HAP-1 (cell line): ENCODE data around the gene EHF.
"Not testable (repeated sequence)": the region's sequence is repeated elsewhere in the genome, so short reads cannot be mapped to it uniquely, and the experiment has no call there.

Source experiments
- DNase-seq, 2 experiments: peaks; one replicate each; pipeline ENCODE4 v3.0.0-alpha.2; 2016 to 2020; ENCODE audit warnings: low spot score in 2 of 2
- H3K27me3 ChIP-seq: fragments of 250-450 bp; sonication (Bioruptor Pico); 2 replicates; pipeline ENCODE4 v1.5.1; 2020; ENCODE audit warnings: low read depth, mild to moderate bottlenecking, moderate library complexity
- H3K36me3 ChIP-seq: fragments of 250-450 bp; sonication (Bioruptor Pico); replicated peaks from 2 replicates; pipeline ENCODE4 v1.5.1; 2020; ENCODE audit warnings: mild to moderate bottlenecking
- H3K4me1 ChIP-seq: fragments of 250-450 bp; sonication (Bioruptor Pico); 2 replicates; pipeline ENCODE4 v1.5.1; 2020; ENCODE audit warnings: mild to moderate bottlenecking
- H3K4me3 ChIP-seq: fragments of 250-450 bp; sonication (Bioruptor Pico); 2 replicates; pipeline ENCODE4 v1.5.1; 2020; ENCODE audit warnings: mild to moderate bottlenecking, moderate library complexity
- H3K9me3 ChIP-seq: fragments of 250-450 bp; sonication (Bioruptor Pico); 2 replicates; pipeline ENCODE4 v1.5.1; 2020; ENCODE audit warnings: mild to moderate bottlenecking, moderate library complexity
- in situ Hi-C: fragments of 300-500 bp; cut with MboI; formaldehyde crosslinking; loops from 3 replicates; pipeline ENCODE4 v1.14.3; 2020; ENCODE audit warnings: low sequenced_read_pairs, inconsistent platforms, mixed read lengths

The EHF gene

DNA sequence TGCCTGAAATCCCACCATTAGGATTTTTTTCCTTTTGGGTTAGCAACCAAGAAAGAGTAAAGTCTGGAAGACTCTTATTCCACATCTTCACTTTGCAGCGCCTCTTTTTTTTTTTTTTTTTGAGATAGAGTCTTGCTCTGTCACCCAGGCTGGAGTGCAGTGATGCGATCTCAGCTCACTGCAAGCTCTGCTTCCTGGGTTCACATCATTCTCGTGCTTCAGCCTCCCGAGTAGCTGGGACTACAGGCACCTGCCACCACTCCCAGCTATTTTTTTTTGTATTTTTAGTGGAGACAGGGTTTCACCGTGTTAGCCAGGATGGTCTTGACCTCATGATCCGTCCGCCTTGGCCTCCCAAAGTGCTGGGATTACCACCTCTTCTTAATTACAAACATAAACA is 31.7 kb upstream of the EHF start:
- H3K36me3 ChIP-seq, H3K4me3 ChIP-seq, DNase-seq, H3K9me3 ChIP-seq, H3K27me3 ChIP-seq, H3K4me1 ChIP-seq: not testable (repeated sequence)
- in situ Hi-C loops: loop anchor here (5.0 to 25.0 kb wide), 2 partner anchors 303 to 798 kb away; no protein-coding TSS in a partner anchor

- in situ Hi-C loops: loop anchor here (25.0 kb wide), 1 partner anchor 794 kb away; no protein-coding TSS in a partner anchor
- Histone ChIP-seq H3K27me3 (no peaks in the 10 kb centered on the region), H3K4me1 (no peaks in the 10 kb centered on the region), H3K36me3 (no peaks in the 10 kb centered on the region), H3K9me3 (no peaks in the 10 kb centered on the region), H3K4me3 (no peak overlapping the region)
- DNase-seq: no peak
Observed at GRCh38 chr11:34593085-34593484, 27.8 kb upstream of the EHF start.

GRCh38 chr11:34594603-34595002 is 26.3 kb upstream of the EHF start:
- in situ Hi-C loops: loop anchor here (25.0 kb wide), 1 partner anchor 793 kb away; no protein-coding TSS in a partner anchor
- peaks cover 7% of the 10 kb centered on the region for H3K4me1 ChIP-seq
- no peaks in the 10 kb centered on the region for H3K36me3 ChIP-seq
- no peak for DNase-seq
- H3K4me3 ChIP-seq: no peak overlapping the region
- no peaks in the 10 kb centered on the region for H3K27me3 ChIP-seq
- no peaks in the 10 kb centered on the region for H3K9me3 ChIP-seq

DNA sequence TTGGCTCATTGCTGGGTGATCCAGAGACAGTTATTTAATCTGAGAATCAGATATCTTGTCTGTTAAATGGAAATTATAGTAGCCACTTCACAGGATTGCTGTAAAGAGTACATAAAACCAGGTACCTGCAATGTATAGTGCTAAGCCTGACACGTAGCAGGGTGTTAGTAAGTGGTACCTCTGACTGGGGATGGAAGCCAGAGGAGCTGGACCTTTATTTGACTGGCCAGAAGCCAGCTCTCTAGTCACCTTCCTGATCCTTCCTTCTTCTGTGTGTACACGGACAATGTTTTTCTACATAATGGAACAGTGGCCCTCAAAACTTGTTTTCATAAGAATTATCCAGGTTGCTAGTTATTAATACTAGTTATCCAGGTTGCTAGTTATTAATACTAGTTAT is 25.5 kb upstream of the EHF start:
- Histone ChIP-seq H3K4me3 (no peak overlapping the region), H3K27me3 (no peaks in the 10 kb centered on the region), H3K4me1 (peaks cover 13% of the 10 kb centered on the region), H3K36me3 (no peaks in the 10 kb centered on the region), H3K9me3 (no peaks in the 10 kb centered on the region)
- in situ Hi-C loops: loop anchor here (25.0 kb wide), 1 partner anchor 792 kb away; no protein-coding TSS in a partner anchor
- no peak for DNase-seq

DNA sequence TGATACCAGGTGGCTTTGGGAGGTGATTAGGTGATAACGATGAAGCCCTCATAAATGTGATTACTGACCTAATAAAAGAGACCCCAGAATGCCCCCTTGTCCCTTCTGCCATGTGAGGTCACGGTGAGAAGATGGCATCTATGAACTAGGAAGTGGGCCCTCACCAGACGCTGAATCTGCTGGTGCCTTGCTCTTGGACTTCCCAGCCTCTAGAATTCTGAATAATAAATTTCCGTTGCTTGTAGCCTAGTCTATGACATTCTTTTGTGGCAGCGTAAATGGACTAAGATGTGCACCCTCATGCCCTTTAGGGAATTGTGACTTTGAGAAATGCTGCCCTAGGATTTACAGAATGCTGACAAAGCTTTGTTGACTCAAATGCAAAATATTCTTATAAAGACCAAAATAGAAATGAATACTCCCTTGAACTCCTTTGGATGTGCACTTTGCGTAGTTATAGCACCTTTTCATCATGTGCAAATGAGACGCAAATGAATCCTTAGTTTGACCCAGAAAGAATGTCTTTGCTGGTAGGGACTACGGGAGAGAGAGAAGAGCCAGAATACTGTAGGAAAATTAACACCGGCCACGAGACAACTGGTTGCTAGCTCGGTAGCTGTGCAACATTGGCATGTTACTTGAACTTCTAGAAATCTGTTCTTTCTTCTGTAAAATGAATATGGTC is 24.8 kb upstream of the EHF start:
- H3K9me3 ChIP-seq: no peaks in the 10 kb centered on the region
- in situ Hi-C loops: loop anchor here (25.0 kb wide), 1 partner anchor 791 kb away; no protein-coding TSS in a partner anchor
- H3K4me1 ChIP-seq: peaks cover 13% of the 10 kb centered on the region
- H3K4me3 ChIP-seq: no peak overlapping the region
- no peaks in the 10 kb centered on the region for H3K27me3 ChIP-seq
- H3K36me3 ChIP-seq: no peaks in the 10 kb centered on the region
- DNase-seq: no peak

- no peaks in the 10 kb centered on the region for H3K36me3 ChIP-seq
- H3K4me3 ChIP-seq: no peak overlapping the region
- in situ Hi-C loops: loop anchor here (25.0 kb wide), 1 partner anchor 788 kb away; no protein-coding TSS in a partner anchor
- no peaks in the 10 kb centered on the region for H3K9me3 ChIP-seq
- DNase-seq: peak; percentile 56 to 74
- no peaks in the 10 kb centered on the region for H3K27me3 ChIP-seq
- peaks cover 13% of the 10 kb centered on the region for H3K4me1 ChIP-seq
Observed at GRCh38 chr11:34599406-34599945, 21.4 kb upstream of the EHF start.

- in situ Hi-C loops: no loop called here
- Histone ChIP-seq H3K4me3 (no peak overlapping the region), H3K4me1 (peaks cover 13% of the 10 kb centered on the region), H3K27me3 (no peaks in the 10 kb centered on the region), H3K9me3 (no peaks in the 10 kb centered on the region), H3K36me3 (no peaks in the 10 kb centered on the region)
- DNase-seq: no peak
Observed at GRCh38 chr11:34600339-34601084, 20.4 kb upstream of the EHF start.

- Histone ChIP-seq H3K4me3 (no peak overlapping the region), H3K36me3 (no peaks in the 10 kb centered on the region), H3K9me3 (no peaks in the 10 kb centered on the region), H3K27me3 (no peaks in the 10 kb centered on the region), H3K4me1 (peaks cover 13% of the 10 kb centered on the region)
- no peak for DNase-seq
- in situ Hi-C loops: no loop called here
Observed at GRCh38 chr11:34601085-34601444, 19.8 kb upstream of the EHF start.

GRCh38 chr11:34601609-34602008 is 19.3 kb upstream of the EHF start:
- H3K36me3 ChIP-seq: no peaks in the 10 kb centered on the region
- no peak for DNase-seq
- in situ Hi-C loops: no loop called here
- H3K4me1 ChIP-seq: peaks cover 13% of the 10 kb centered on the region
- H3K4me3 ChIP-seq: no peak overlapping the region
- no peaks in the 10 kb centered on the region for H3K27me3 ChIP-seq
- no peaks in the 10 kb centered on the region for H3K9me3 ChIP-seq

- H3K4me3 ChIP-seq: no peak overlapping the region
- H3K27me3 ChIP-seq: no peaks in the 10 kb centered on the region
- no peaks in the 10 kb centered on the region for H3K36me3 ChIP-seq
- peaks cover 13% of the 10 kb centered on the region for H3K4me1 ChIP-seq
- H3K9me3 ChIP-seq: no peaks in the 10 kb centered on the region
- no peak for DNase-seq
- in situ Hi-C loops: no loop called here
Observed at GRCh38 chr11:34602245-34602644, 18.6 kb upstream of the EHF start.

DNA sequence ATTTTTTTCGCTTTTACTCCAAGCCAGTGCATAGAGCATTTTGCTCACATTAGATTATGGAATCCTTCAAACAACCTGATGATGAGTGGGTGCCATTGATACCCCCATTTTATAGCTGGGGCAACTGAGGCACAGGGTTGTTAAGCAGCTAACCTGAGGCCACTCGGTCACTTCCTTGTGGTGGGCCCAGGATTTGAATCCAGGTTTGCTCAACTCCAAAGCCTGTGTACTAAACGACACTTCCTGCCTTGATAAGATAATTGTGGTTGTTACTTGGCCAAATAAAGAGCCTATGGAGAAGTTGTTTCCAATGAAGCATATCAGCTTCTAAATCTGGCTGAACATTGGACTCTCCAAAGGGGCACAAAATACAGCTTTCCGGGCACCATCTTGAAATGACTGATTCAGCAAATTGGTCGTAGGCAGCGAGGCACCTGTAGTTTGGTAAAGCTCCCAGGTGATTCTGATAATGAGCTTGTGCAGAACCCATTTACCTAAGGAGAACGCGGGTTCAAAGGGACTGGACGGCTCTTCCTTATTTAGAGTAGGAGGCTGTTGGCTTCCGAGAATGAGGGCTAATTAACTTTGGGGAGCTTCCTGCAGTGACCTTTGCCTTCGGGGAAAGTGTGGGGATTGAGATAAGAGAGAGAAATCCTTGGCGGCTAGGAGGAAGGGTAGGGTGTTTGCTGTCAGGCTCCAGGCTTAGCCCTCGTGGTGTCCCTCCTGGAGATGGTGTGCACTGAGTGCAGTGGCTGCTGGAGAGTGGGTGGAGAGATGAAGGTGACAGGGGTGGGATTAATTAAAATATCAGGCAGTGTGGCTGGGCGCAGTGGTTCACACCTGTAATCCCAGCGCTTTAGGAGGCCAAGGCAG is 17.5 kb upstream of the EHF start:
- H3K27me3 ChIP-seq: no peaks in the 10 kb centered on the region
- no peaks in the 10 kb centered on the region for H3K36me3 ChIP-seq
- H3K4me1 ChIP-seq: peaks cover 13% of the 10 kb centered on the region
- in situ Hi-C loops: no loop called here
- H3K9me3 ChIP-seq: no peaks in the 10 kb centered on the region
- H3K4me3 ChIP-seq: no peak overlapping the region
- no peak for DNase-seq

DNA sequence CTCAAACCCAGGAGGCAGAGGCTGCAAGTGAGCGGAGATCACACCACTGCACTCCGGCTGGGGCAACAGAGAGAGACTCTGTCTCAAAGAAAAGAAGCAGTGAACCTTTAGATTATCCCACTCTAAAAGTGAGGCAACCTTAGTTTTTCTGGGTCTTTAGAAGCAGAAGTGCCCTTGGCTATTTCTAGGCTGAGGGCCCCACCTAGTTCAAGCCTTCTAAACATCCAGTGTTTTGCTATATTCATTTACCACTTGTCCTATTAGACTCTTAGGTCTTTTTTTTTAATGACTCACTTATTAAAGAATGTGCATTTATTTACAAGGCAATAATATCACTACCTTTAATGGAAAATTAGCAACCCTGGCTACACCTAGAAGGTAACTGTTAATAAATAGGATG is 16.7 kb upstream of the EHF start:
- H3K27me3 ChIP-seq: no peaks in the 10 kb centered on the region
- H3K4me3 ChIP-seq: no peak overlapping the region
- in situ Hi-C loops: no loop called here
- DNase-seq: no peak
- peaks cover 11% of the 10 kb centered on the region for H3K4me1 ChIP-seq
- no peaks in the 10 kb centered on the region for H3K9me3 ChIP-seq
- no peaks in the 10 kb centered on the region for H3K36me3 ChIP-seq

DNA sequence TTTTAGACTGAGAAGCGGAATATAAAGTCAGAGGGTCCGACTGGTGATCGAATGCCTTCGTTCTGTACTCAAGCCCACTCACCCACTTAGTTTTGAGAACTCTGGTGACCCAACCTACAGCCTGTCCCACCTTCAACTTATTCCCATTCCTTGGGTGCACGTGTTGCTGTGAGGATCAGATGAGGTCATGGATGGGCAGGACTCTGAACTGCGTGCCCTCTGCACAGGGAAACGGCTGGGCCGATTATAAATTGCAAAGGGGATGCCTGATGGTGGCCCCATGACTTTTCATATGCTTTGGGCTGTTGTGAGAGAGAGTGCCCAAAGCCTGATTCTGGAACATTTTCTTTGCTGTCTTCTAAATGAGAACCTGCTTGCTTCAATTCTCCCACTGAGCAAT is 16.0 kb upstream of the EHF start:
- Histone ChIP-seq H3K27me3 (no peaks in the 10 kb centered on the region), H3K9me3 (no peaks in the 10 kb centered on the region), H3K4me1 (peaks cover 3% of the 10 kb centered on the region), H3K4me3 (no peak overlapping the region), H3K36me3 (no peaks in the 10 kb centered on the region)
- DNase-seq: no peak
- in situ Hi-C loops: no loop called here
